Fibroblast of skin of scalp (primary cell): Measurements from ENCODE around the gene PLA2G2D.

Experiments used
- DNase-seq: peaks from one replicate; pipeline ENCODE4 v3.0.0-alpha.2; 2013

Gene PLA2G2D

GRCh38 chr1:20114021-20114648, 5.2 kb downstream of the PLA2G2D start:
- no peak for DNase-seq

DNA sequence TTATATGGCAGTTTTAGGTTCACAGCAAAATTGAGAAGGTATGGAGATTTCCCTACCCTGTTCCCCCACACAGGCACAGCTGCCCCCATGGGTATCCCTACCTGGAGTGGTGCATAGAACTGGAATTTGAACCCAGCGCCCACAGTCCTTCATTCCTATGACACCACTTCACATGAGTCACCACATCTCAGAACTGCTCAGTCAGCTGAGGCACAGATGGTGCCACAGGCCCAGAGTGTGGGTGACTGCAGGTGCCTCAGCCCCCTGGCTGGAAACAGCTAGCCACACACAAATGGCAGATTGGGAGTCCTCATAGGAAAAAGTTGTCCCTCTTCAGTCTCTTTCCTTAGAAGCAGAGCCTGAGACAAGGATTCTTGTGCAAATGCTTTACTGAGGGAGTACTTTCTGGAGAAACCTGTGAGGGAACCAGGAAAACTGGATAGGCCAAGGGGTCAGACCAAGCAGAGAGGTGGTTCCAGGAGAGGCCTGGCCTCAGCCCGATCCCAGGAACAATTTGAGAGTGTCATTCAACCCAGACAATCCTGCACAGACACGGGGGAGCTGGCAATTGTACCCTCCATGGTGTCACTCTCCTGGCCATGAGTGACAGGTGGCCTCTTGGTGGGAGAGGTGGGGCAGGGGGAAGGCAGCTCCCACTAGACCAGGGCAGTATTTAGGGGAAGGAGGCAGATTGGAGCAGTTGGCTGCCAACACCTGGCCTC, 6.9 kb downstream of the PLA2G2D start:
- no peak for DNase-seq

DNA sequence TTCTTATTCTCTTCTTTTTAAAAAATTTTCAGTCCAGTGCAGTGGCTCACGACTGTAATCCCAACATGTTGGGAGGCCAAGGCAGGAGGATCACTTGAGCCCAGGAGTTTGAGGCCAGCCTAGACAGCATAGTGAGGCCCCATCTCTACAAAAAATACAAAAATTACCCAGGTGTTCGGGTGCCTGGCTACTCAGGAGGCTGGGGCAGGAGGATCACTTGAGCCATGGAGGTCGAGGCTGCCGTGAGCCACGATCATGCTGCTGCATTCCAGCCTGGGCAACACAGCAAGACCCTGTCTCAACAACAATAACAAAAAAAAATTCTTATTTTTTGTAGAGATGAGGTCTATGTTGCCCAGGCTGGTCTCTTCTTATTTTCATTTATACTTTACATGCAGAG, 7.9 kb downstream of the PLA2G2D start:
- no peak for DNase-seq

DNA sequence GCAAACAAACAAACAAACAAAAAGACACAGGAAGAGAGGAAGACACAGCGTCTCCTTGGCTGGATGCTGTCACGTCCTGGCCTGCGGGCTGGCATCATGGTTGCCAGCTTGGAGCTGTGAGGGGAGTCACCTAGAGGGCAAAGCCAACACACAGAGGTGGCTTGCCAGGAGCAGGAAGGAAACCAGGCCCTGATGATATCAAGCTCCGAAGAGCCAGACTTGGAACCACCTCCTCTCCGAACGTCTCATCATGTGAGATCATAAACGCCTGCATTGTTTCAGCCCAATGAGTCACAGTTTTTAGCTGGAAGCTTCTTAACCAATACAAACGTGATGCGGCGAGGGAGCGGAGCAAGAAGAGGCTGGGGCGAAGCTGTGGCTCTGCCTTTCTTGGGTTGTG, 8.7 kb downstream of the PLA2G2D start:
- DNase-seq: no peak

DNA sequence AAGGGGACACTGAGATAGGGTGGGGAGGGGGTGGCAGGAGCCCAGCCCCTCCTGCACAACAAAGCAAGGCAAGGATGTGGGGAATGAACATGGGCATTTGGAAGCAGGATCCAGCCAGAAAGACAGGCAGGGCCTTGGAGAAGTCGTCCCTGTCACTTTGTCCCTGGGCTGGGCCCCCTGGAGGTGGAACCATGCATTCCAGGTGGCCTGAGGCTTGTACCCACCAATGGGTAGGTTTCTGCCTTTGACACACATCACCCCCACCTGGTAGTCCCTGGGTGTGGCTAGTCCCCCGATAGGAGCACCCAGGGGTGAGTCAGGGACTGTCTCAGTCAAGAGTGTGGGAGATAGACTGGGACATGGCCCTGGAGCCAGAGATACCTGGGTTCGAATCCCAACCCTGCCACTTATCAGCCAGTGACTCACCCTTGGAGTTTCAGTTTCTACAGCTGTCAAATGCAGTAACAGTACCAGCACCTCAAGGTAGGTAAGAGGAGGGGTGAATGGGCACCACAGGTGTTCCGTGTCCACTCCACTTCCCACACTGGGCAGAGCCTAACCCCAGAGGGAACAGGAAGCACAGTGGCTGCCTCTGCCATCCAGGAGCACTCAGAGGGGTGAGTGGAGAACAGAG, 10.0 kb downstream of the PLA2G2D start:
- DNase-seq: no peak

DNA sequence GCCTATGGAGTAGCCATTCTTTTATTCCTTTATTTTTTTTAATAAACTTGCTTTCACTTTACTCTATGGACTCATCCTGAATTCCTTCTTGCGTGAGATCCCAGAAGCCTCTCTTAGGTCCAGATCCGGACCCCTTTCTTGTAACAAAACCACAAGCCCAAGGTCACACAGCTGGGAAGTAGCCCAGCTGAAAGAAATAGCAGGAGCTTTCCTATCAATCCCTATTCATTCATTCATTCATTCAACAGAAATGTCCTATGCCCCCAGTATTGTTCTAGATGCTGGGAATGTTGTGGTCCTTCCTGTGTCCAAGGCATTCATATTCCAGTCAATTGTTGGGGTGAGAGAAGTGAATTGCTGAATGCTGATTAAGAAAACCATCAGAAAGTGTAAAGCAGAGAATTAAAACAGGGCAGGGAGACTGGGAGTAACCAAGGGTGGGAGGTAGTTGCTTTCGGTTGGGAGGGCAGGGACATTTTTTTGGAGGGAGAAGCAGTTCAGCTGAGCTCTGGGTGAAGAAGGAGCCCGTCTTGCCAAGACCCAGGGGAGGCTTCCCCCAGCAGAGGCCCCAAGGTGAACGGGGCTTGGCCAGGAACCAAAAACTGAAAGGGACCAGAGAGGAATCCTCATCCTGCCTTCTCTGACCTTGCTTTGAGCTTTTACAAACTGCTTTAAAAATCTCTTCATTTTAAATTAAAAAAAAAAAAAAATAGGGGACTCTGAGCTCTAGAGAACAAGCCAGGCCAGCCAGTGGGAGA, 10.8 kb downstream of the PLA2G2D start:
- DNase-seq: no peak

GRCh38 chr1:20107796-20108195, 11.5 kb downstream of the PLA2G2D start:
- DNase-seq: no peak

DNA sequence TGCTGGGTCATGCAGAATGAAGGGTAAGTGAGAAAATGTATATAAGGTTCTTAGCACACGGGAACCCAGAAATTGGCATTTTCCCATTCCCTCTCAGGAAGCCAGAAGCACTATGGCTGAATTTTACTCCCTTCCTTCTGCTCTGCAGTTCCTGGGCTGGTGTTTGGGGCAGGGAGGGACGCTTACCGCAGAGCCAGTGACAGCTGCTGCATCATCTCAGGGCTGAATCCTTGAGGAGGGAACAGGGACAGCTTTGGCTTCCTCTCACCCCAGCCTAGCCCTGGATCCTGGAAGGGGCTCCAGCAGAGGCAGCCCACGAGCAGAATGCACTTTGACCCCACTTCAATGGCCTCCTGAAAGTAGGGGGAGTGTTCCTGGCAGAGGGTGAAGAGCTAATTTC, 12.0 kb downstream of the PLA2G2D start:
- no peak for DNase-seq

DNA sequence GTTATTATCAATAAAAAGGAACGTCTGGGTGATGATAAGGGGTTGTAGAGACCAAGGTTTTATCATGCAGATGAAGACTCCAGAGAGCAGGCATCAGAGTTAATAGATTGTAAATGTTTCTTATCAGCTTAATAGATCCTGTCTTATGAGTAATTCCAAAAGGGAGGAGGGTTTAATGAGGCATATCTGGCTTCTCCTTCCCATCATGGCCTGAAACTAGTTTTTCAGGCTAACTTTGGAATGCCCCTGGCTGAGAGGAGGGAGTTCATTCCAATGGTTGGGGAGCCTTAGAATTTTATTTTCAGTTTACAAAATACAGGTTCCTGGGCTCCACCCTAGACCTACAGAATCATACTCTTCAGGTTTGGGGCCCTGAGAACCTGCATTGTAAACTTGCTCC, 13.5 kb downstream of the PLA2G2D start:
- no peak for DNase-seq

DNA sequence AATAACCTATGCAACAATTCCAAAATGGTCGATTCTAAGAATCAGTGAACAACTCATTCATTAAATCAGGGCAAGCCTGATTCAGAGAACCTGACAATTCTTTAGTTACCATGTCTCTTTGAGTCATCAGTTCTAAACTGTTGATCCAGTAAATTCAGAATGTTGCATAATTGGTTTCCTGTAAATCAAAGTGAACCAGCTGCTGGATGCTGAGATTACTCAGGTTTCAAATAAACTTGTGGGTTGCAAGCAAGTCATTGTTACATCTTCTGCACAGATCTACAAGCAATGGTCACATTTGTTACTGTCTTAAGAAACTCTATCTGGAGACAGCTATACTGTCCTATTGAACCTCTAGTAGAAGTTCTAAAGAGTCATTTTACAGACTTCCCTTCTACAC, 16.5 kb downstream of the PLA2G2D start:
- DNase-seq: no peak

- DNase-seq: peak; percentile 43
These were observed 18.5 kb downstream of the PLA2G2D start for GRCh38 chr1:20100632-20101355.

- DNase-seq: no peak
These were observed 19.8 kb downstream of the PLA2G2D start for GRCh38 chr1:20099533-20099932.

GRCh38 chr1:20096840-20097447, 22.4 kb downstream of the PLA2G2D start:
- no peak for DNase-seq

GRCh38 chr1:20095564-20096434, 23.5 kb downstream of the PLA2G2D start:
- DNase-seq: no peak

DNA sequence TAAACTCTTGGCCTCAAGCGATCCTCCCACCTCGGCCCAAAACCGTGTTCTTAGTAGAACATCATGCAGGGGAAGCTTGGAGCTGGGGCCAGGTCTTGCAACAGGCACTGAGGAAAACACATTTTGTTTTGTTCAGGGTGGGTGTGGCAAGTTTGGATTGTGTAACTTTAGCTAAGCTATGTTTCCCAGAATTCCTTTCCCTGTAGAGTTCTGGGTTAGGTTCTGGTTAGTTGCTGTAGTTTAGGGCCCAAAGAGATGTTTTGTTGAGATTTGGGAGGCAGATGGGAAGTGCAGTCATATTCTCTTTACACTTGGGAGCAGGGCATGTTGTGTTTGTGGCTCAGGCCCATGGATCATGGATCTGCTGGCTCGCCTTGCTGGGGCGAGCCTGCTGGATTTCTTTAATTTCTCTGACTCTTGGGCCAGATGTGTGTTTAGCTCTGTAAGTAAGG, 25.4 kb downstream of the PLA2G2D start:
- no peak for DNase-seq

DNA sequence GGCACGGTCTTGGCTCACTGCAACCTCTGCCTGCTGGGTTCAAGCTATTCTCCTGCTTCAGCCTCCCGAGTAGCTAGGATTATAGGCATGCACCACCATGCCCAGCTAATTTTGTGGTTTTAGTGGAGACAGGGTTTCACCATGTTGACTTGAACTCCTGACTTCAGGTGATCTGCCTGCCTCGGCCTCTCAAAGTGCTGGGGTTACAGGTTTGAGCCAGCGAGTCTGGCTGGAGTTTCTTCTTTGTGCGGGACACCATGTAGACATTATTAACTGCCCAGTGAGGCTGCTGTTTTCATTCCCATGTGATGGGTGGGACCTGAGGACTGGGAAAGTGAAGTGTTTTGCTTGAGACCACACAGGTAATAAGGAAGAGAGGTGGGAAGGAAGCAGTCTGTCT, 26.0 kb downstream of the PLA2G2D start:
- DNase-seq: no peak

- no peak for DNase-seq
These were observed 28.7 kb downstream of the PLA2G2D start for GRCh38 chr1:20090641-20091040.

DNA sequence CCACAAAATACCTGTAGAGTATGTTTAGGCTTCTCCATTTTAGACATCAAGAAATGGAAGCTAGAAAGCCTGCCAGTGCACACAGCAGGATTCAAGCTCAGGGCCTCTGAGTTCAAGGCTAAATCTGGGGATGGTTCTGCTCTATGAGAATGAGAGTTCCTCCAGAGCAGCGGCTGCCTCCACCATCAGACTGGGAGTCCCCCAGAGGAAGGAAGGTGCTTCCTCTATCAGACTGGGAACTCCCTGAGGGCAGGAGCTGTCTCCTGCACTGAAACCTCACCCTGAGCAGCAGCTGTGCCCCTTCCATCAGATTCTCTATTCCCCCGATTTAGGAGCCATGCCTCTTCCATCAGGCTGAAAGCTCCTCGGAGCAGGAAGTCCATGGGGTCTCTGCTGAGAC, 29.2 kb downstream of the PLA2G2D start:
- no peak for DNase-seq

GRCh38 chr1:20089328-20090077, 29.8 kb downstream of the PLA2G2D start:
- DNase-seq: no peak

GRCh38 chr1:20087668-20088067, 31.7 kb downstream of the PLA2G2D start:
- DNase-seq: no peak
